Activated naive CD4-positive, alpha-beta T cell treated with anti-CD3 and anti-CD28 coated beads, Interleukin-2, amount 50 U/mL, for 24 hours (primary cell): ENCODE results near the gene RINT1.
"Not testable (repeated sequence)": the region's sequence is repeated elsewhere in the genome, so short reads cannot be mapped to it uniquely, and the experiment has no call there.

Experiments
- H3K27ac Mint-ChIP-seq: one replicate; pipeline ENCODE4 v1.8.0; 2021; ENCODE audit warnings: mild to moderate bottlenecking, mixed read lengths
- H3K27me3 Mint-ChIP-seq: one replicate; pipeline ENCODE4 v1.8.0; 2021; ENCODE audit warnings: mixed read lengths
- H3K36me3 Mint-ChIP-seq: one replicate; pipeline ENCODE4 v1.8.0; 2021; ENCODE audit warnings: mixed read lengths
- H3K4me1 Mint-ChIP-seq: one replicate; pipeline ENCODE4 v1.8.0; 2021; ENCODE audit warnings: mixed read lengths
- H3K4me3 Mint-ChIP-seq: one replicate; pipeline ENCODE4 v1.8.0; 2021; ENCODE audit warnings: mild to moderate bottlenecking, mixed read lengths
- H3K9me3 Mint-ChIP-seq: one replicate; pipeline ENCODE4 v1.8.0; 2021; ENCODE audit warnings: mixed read lengths

Gene RINT1

GRCh38 chr7:105521717-105522463 lies 10.1 kb upstream of the RINT1 start, which contains the start of gene PUS7:
TSS of gene PUS7 (minus strand) at chr7:105522271. CDS start at chr7:105508512, 13,759 bp downstream.
- Mint-ChIP-seq H3K9me3 (no peaks in the 10 kb centered on the region), H3K36me3 (peaks cover 2% of the 10 kb centered on the region), H3K4me1 (peaks cover 6% of the 10 kb centered on the region), H3K27ac (peak within 1 kb of the TSS; percentile 95), H3K4me3 (peak within 1 kb of the TSS; percentile 99), H3K27me3 (no peaks in the 10 kb centered on the region)

- H3K27ac Mint-ChIP-seq, H3K4me1 Mint-ChIP-seq, H3K9me3 Mint-ChIP-seq, H3K27me3 Mint-ChIP-seq, H3K4me3 Mint-ChIP-seq, H3K36me3 Mint-ChIP-seq: not testable (repeated sequence)
Observed at GRCh38 chr7:105524423-105524822, 7.6 kb upstream of the RINT1 start.

- H3K36me3 Mint-ChIP-seq, result peaks cover 2% of the 10 kb centered on the region
- H3K27me3 Mint-ChIP-seq, result no peaks in the 10 kb centered on the region
- H3K9me3 Mint-ChIP-seq, result no peaks in the 10 kb centered on the region
- H3K4me3 Mint-ChIP-seq, result no peak overlapping the region
- peaks cover 5% of the 10 kb centered on the region for H3K4me1 Mint-ChIP-seq
- H3K27ac Mint-ChIP-seq, result no peak overlapping the region
Observed at GRCh38 chr7:105524840-105525239, 7.2 kb upstream of the RINT1 start.

- not testable (repeated sequence) for H3K27ac Mint-ChIP-seq, H3K4me3 Mint-ChIP-seq, H3K36me3 Mint-ChIP-seq, H3K27me3 Mint-ChIP-seq, H3K9me3 Mint-ChIP-seq
- H3K4me1 Mint-ChIP-seq, result peaks cover 19% of the 10 kb centered on the region
Observed at GRCh38 chr7:105527737-105528136, 4.3 kb upstream of the RINT1 start.

- no peaks in the 10 kb centered on the region for H3K27me3 Mint-ChIP-seq
- H3K36me3 Mint-ChIP-seq, result peaks cover 2% of the 10 kb centered on the region
- H3K4me3 Mint-ChIP-seq, result peak overlapping the region; percentile 64
- peaks cover 34% of the 10 kb centered on the region for H3K4me1 Mint-ChIP-seq
- no peak overlapping the region for H3K27ac Mint-ChIP-seq
- no peaks in the 10 kb centered on the region for H3K9me3 Mint-ChIP-seq
Observed at GRCh38 chr7:105530126-105530525, 1.9 kb upstream of the RINT1 start.

- Mint-ChIP-seq H3K27me3 (no peaks in the 10 kb centered on the region), H3K36me3 (peaks cover 2% of the 10 kb centered on the region), H3K9me3 (no peaks in the 10 kb centered on the region), H3K4me3 (peak overlapping the region; percentile 64), H3K4me1 (peaks cover 38% of the 10 kb centered on the region), H3K27ac (no peak overlapping the region)
Observed at GRCh38 chr7:105530546-105530945, 1.5 kb upstream of the RINT1 start.

GRCh38 chr7:105532709-105533460 lies 884 bp downstream of the RINT1 start:
- Mint-ChIP-seq H3K9me3 (no peaks in the 10 kb centered on the region), H3K27me3 (no peaks in the 10 kb centered on the region), H3K36me3 (peaks cover 4% of the 10 kb centered on the region), H3K4me3 (peak overlapping the region; percentile 94), H3K27ac (peak overlapping the region; percentile 59), H3K4me1 (peaks cover 45% of the 10 kb centered on the region)

GRCh38 chr7:105538339-105538738 lies 6.3 kb downstream of the RINT1 start:
- Mint-ChIP-seq H3K27ac (no peak overlapping the region), H3K4me3 (no peak overlapping the region), H3K9me3 (no peaks in the 10 kb centered on the region), H3K4me1 (peaks cover 32% of the 10 kb centered on the region), H3K27me3 (no peaks in the 10 kb centered on the region), H3K36me3 (peaks cover 16% of the 10 kb centered on the region)

GRCh38 chr7:105559926-105560325 lies 27.9 kb downstream of the RINT1 start:
- H3K36me3 Mint-ChIP-seq, result peaks cover 9% of the 10 kb centered on the region
- no peak overlapping the region for H3K27ac Mint-ChIP-seq
- no peaks in the 10 kb centered on the region for H3K4me1 Mint-ChIP-seq
- H3K27me3 Mint-ChIP-seq, result no peaks in the 10 kb centered on the region
- no peaks in the 10 kb centered on the region for H3K9me3 Mint-ChIP-seq
- no peak overlapping the region for H3K4me3 Mint-ChIP-seq

GRCh38 chr7:105565190-105565589 lies 33.2 kb downstream of the RINT1 start:
- no peaks in the 10 kb centered on the region for H3K4me1 Mint-ChIP-seq
- no peaks in the 10 kb centered on the region for H3K27me3 Mint-ChIP-seq
- no peak overlapping the region for H3K4me3 Mint-ChIP-seq
- H3K9me3 Mint-ChIP-seq, result no peaks in the 10 kb centered on the region
- H3K36me3 Mint-ChIP-seq, result peaks cover 11% of the 10 kb centered on the region
- no peak overlapping the region for H3K27ac Mint-ChIP-seq

GRCh38 chr7:105567024-105567423 lies 35.0 kb downstream of the RINT1 start:
- no peak overlapping the region for H3K27ac Mint-ChIP-seq
- H3K36me3 Mint-ChIP-seq, result peaks cover 9% of the 10 kb centered on the region
- H3K27me3 Mint-ChIP-seq, result no peaks in the 10 kb centered on the region
- H3K9me3 Mint-ChIP-seq, result no peaks in the 10 kb centered on the region
- H3K4me3 Mint-ChIP-seq, result no peak overlapping the region
- no peaks in the 10 kb centered on the region for H3K4me1 Mint-ChIP-seq

GRCh38 chr7:105567821-105568220 lies 35.8 kb downstream of the RINT1 start:
- H3K27me3 Mint-ChIP-seq, result no peaks in the 10 kb centered on the region
- peaks cover 10% of the 10 kb centered on the region for H3K36me3 Mint-ChIP-seq
- H3K4me1 Mint-ChIP-seq, result no peaks in the 10 kb centered on the region
- no peaks in the 10 kb centered on the region for H3K9me3 Mint-ChIP-seq
- no peak overlapping the region for H3K27ac Mint-ChIP-seq
- no peak overlapping the region for H3K4me3 Mint-ChIP-seq

GRCh38 chr7:105571891-105572290 lies 39.9 kb downstream of the RINT1 start:
- peaks cover 10% of the 10 kb centered on the region for H3K36me3 Mint-ChIP-seq
- H3K9me3 Mint-ChIP-seq, result no peaks in the 10 kb centered on the region
- no peaks in the 10 kb centered on the region for H3K27me3 Mint-ChIP-seq
- H3K27ac Mint-ChIP-seq, result no peak overlapping the region
- no peak overlapping the region for H3K4me3 Mint-ChIP-seq
- H3K4me1 Mint-ChIP-seq, result no peaks in the 10 kb centered on the region

GRCh38 chr7:105577251-105577650 lies 45.2 kb downstream of the RINT1 start:
- H3K27me3 Mint-ChIP-seq, result peaks cover 7% of the 10 kb centered on the region
- no peak overlapping the region for H3K4me3 Mint-ChIP-seq
- H3K4me1 Mint-ChIP-seq, result peaks cover 7% of the 10 kb centered on the region
- peaks cover 2% of the 10 kb centered on the region for H3K36me3 Mint-ChIP-seq
- H3K9me3 Mint-ChIP-seq, result no peaks in the 10 kb centered on the region
- H3K27ac Mint-ChIP-seq, result no peak overlapping the region

- H3K4me3 Mint-ChIP-seq, result no peak overlapping the region
- no peak overlapping the region for H3K27ac Mint-ChIP-seq
- peaks cover 7% of the 10 kb centered on the region for H3K4me1 Mint-ChIP-seq
- H3K27me3 Mint-ChIP-seq, result peaks cover 9% of the 10 kb centered on the region
- peaks cover 2% of the 10 kb centered on the region for H3K36me3 Mint-ChIP-seq
- H3K9me3 Mint-ChIP-seq, result no peaks in the 10 kb centered on the region
Observed at GRCh38 chr7:105578496-105578895, 46.5 kb downstream of the RINT1 start.

- peaks cover 7% of the 10 kb centered on the region for H3K4me1 Mint-ChIP-seq
- no peak overlapping the region for H3K27ac Mint-ChIP-seq
- H3K9me3 Mint-ChIP-seq, result no peaks in the 10 kb centered on the region
- H3K36me3 Mint-ChIP-seq, result no peaks in the 10 kb centered on the region
- peak overlapping the region; percentile 72 for H3K4me3 Mint-ChIP-seq
- peaks cover 9% of the 10 kb centered on the region for H3K27me3 Mint-ChIP-seq
Observed at GRCh38 chr7:105580022-105580740, 48.2 kb downstream of the RINT1 start.
